Lower lobe of right lung (tissue), 2 donors: ENCODE measurements around the gene HTRA1. TPM values are rescaled to one million over a fixed set of nuclear protein-coding genes. Genes with fewer than 3 reads are reported as not detected.

Experiments used
- ATAC-seq, 2 donors: fragments of 200-7000 bp; cut with Tn5 transposase; one replicate each; pipeline ENCODE4 v1.9.1; 2020 to 2022; ENCODE audit warnings: mild to moderate bottlenecking in 2 of 2, moderate library complexity in 2 of 2
- DNase-seq: peaks from one replicate; pipeline ENCODE4 v3.0.0-alpha.2; 2020
- H3K27ac ChIP-seq: fragments of 200-600 bp; one replicate; pipeline ENCODE4 v1.8.0; 2022
- H3K27me3 ChIP-seq: fragments of 200-600 bp; one replicate; pipeline ENCODE4 v1.8.0; 2022; ENCODE audit warnings: low read depth
- H3K36me3 ChIP-seq: fragments of 200-600 bp; one replicate; pipeline ENCODE4 v1.8.0; 2022; ENCODE audit warnings: mild to moderate bottlenecking
- H3K4me1 ChIP-seq: fragments of 200-600 bp; one replicate; pipeline ENCODE4 v1.8.0; 2022
- H3K4me3 ChIP-seq: fragments of 200-600 bp; one replicate; pipeline ENCODE4 v1.8.0; 2022; ENCODE audit warnings: mild to moderate bottlenecking
- H3K9me3 ChIP-seq: fragments of 200-600 bp; one replicate; pipeline ENCODE4 v1.8.0; 2022
- intact Hi-C: fragments of 100-400 bp; cut with DNase I; formaldehyde crosslinking; loops from one replicate; pipeline ENCODE4 v1.11.0; 2022
- microRNA-seq: library from miRNA; unstranded; fragments of <30 nt; microRNA quantifications from one replicate; pipeline ENCODE4 v1.2.0, GENCODE V29; 2020; ENCODE audit warnings: borderline number of aligned reads
- total RNA-seq: library from RNA; stranded (reverse); fragmentation: NEBNext Ultra II Directional; extraction: Animal tissue kit (Norgen Biotek cat#: 25700); gene quantifications from one replicate; pipeline ENCODE4 v1.2.1, GENCODE V29; 2021
- TF ChIP-seq, protein P1 (sequence below): fragments of 200-600 bp; IDR thresholded peaks from one replicate; pipeline ENCODE4 v1.8.0; 2022; ENCODE audit warnings: antibody characterized with exemption, mild to moderate bottlenecking
- donor health status: DM: no; HTN: yes; CAD: no; lungs with severe emphysema.

Gene HTRA1
- total RNA-seq, 1 donor from 2014 or later: 45.3 TPM

DNA sequence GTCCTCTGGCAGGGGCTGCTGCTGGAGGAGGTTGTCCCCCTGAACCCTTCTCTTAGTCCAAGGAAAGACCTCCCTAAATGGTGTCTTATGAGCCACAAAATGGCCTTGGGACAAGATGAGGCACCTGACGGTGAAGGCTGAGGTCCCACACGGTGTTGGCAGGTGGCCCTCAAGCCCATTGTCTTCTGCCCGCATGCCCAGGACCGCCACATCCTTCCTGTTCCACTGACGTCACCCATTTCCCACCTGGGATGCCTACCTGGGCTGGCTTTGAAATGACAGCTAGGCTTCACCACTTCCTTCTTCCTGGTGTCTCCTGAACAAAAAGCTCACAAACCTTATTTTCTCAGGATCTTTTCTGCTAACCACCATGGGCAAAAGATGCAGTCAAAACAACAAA lies 97.1 kb downstream of the HTRA1 start:
- intact Hi-C loops: no loop called here
- Histone ChIP-seq H3K4me1 (no peaks in the 10 kb centered on the region), H3K27me3 (no peaks in the 10 kb centered on the region), H3K36me3 (no peaks in the 10 kb centered on the region), H3K4me3 (no peak overlapping the region), H3K9me3 (no peaks in the 10 kb centered on the region), H3K27ac (no peak overlapping the region)
- ATAC-seq (no peak), DNase-seq (no peak)
- TF ChIP-seq, protein P1, sequence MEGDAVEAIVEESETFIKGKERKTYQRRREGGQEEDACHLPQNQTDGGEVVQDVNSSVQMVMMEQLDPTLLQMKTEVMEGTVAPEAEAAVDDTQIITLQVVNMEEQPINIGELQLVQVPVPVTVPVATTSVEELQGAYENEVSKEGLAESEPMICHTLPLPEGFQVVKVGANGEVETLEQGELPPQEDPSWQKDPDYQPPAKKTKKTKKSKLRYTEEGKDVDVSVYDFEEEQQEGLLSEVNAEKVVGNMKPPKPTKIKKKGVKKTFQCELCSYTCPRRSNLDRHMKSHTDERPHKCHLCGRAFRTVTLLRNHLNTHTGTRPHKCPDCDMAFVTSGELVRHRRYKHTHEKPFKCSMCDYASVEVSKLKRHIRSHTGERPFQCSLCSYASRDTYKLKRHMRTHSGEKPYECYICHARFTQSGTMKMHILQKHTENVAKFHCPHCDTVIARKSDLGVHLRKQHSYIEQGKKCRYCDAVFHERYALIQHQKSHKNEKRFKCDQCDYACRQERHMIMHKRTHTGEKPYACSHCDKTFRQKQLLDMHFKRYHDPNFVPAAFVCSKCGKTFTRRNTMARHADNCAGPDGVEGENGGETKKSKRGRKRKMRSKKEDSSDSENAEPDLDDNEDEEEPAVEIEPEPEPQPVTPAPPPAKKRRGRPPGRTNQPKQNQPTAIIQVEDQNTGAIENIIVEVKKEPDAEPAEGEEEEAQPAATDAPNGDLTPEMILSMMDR: no peak

DNA sequence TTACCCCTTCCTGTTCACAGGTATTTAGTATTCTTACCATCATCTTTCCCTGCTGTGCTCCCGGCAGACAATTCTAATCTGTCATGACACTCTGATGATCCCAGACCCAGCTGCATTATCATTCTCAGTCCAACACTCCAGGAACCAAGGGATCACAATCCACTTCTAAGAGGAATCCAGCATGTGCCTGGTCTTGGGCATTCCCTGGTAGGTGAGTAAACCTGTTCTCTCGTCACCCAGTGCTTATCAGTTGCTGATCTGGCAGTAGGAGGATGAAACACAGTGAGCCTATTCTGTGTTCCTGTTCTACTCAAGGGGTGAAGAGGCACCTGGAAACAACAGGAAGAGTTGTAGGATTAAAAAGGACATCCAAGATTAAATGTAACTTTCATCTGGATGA lies 97.9 kb downstream of the HTRA1 start:
- ATAC-seq: no peak
- Histone ChIP-seq H3K36me3 (no peaks in the 10 kb centered on the region), H3K27ac (no peak overlapping the region), H3K27me3 (peaks cover 3% of the 10 kb centered on the region), H3K4me1 (no peaks in the 10 kb centered on the region), H3K4me3 (no peak overlapping the region), H3K9me3 (no peaks in the 10 kb centered on the region)
- no peak for DNase-seq
- intact Hi-C loops: no loop called here
- TF ChIP-seq, protein P1: no peak

DNA sequence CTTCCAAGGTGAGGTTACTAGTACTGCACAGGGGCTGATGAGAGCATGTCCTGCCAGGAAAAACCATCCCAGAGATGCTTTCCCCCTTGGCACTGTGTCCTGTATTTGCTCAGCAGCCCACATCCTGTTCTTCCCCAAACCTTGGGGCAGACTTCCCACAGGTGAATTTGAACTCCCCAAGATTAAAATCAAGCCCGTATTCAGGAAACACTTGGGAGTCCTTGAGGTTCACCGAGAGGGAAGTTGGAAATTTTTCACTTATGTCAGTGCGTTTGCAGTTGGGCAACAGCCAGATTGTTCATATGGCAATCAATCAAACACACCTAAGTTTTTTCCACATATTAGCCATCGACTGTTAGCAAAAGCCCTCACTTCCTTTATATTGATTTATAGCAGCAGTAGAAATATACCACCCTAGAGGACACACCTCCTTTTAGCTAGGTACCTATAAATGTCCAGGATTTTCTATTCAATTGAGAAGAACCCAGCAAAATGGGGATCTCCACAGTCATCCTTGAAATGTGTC lies 99.0 kb downstream of the HTRA1 start, which contains the start of gene DMBT1:
Gene DMBT1, plus strand, starts transcription at position 476 of the 526 bp plus-strand sequence. Its CDS starts 17 bp downstream, at position 493.
- intact Hi-C loops: no loop called here
- Histone ChIP-seq H3K4me1 (peaks cover 1% of the 10 kb centered on the region), H3K27ac (no peak within 1 kb of the TSS), H3K27me3 (peaks cover 3% of the 10 kb centered on the region), H3K36me3 (no peaks in the 10 kb centered on the region), H3K9me3 (no peaks in the 10 kb centered on the region), H3K4me3 (no peak within 1 kb of the TSS)
- DNase-seq (no peak), ATAC-seq (peak; percentile 54 to 61)
- TF ChIP-seq, protein P1: no peak

DNA sequence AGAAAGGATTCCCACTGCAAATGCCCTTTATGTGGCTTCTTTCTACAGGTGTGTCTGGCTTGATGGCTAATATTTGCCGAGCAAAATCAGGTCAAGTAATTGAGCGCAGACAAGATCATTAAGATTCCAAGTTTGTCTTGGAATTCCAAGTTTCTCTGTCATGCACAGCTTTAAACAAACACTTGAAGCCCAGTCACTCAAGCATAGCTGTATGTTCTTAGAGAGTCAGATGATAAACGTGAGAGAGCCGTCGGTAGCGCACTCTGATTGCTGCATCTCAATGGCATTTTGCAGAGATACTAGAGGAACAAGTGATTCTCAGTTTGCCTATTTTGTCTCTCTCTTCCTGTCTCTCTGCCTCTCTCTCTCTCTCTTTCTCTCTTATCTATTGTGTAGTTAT lies 99.9 kb downstream of the HTRA1 start:
- intact Hi-C loops: no loop called here
- Histone ChIP-seq H3K36me3 (no peaks in the 10 kb centered on the region), H3K4me1 (peaks cover 8% of the 10 kb centered on the region), H3K4me3 (no peak overlapping the region), H3K9me3 (no peaks in the 10 kb centered on the region), H3K27ac (no peak overlapping the region), H3K27me3 (peaks cover 3% of the 10 kb centered on the region)
- ATAC-seq (peak in 1 of 2 donors; percentile 9), DNase-seq (no peak)
- TF ChIP-seq, protein P1: no peak

DNA sequence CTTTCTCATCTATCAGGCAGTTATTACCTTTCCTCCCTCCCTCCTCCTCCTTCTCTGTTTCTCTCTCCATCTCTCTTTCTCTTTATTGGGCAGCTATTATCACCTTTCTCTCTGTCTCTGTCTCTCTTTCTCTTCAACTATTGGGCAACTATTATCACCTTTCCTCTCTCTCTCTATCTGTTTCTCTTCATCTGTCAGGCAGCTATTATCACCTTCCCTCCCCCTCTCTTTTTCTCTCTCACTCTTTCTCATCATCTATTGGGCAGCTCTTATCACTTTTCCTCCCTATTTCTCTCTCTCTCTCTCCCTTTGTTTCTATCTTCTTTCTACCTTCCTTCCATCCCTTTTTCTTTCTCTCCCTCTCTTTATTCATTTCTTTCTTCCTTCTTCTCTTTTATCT lies 100.4 kb downstream of the HTRA1 start:
- Histone ChIP-seq H3K9me3 (no peaks in the 10 kb centered on the region), H3K27me3 (peaks cover 3% of the 10 kb centered on the region), H3K36me3 (no peaks in the 10 kb centered on the region), H3K4me1 (peaks cover 8% of the 10 kb centered on the region), H3K4me3 (no peak overlapping the region), H3K27ac (no peak overlapping the region)
- intact Hi-C loops: no loop called here
- DNase-seq: no peak
- TF ChIP-seq, protein P1: no peak
- no peak for ATAC-seq

Small RNA genes within 50 kb of the gene (microRNA-seq; reads per million reads assigned to microRNA genes)
- gene MIR3941: not detected

Other genes with a start within 250 kb of the HTRA1 start
- gene BTBD16, start 190.3 kb upstream of the HTRA1 start, total RNA-seq: 0.62 TPM
- 46.1 TPM for gene PLEKHA1, start 86.8 kb upstream of the HTRA1 start, total RNA-seq
- gene ARMS2, start 6.9 kb upstream of the HTRA1 start, total RNA-seq: not detected
- 43.1 TPM for gene DMBT1, start 99.2 kb downstream of the HTRA1 start, total RNA-seq
- gene C10orf120, start 238.3 kb downstream of the HTRA1 start, total RNA-seq: not detected